Suprapubic skin (tissue), 4 donors: ENCODE data around the gene TRIM25. TPM values are rescaled to one million over a fixed set of nuclear protein-coding genes. Genes with fewer than 3 reads are reported as not detected.
A peak's percentile ranks its signal among the peaks of the same experiment; 100 is the strongest.

Experiments used
- DNase-seq, 2 donors: peaks; one replicate each; pipeline ENCODE4 v3.0.0-alpha.2; 2019; ENCODE audit warnings: low spot score in 2 of 2
- H3K27ac ChIP-seq: fragments of 200-600 bp; sonication (generic); one replicate; pipeline ENCODE4 v1.5.1; 2019
- H3K27me3 ChIP-seq: fragments of 200-600 bp; sonication (generic); one replicate; pipeline ENCODE4 v1.5.1; 2019
- H3K36me3 ChIP-seq: fragments of 200-600 bp; sonication (generic); one replicate; pipeline ENCODE4 v1.5.1; 2019
- H3K4me1 ChIP-seq: fragments of 200-600 bp; sonication (generic); one replicate; pipeline ENCODE4 v1.5.1; 2019
- H3K4me3 ChIP-seq: fragments of 200-600 bp; sonication (generic); one replicate; pipeline ENCODE4 v1.5.1; 2019; ENCODE audit warnings: mild to moderate bottlenecking
- H3K9me3 ChIP-seq: fragments of 200-600 bp; sonication (generic); one replicate; pipeline ENCODE4 v1.5.1; 2019
- CTCF ChIP-seq, 2 donors: fragments of 200-600 bp in 1 of 2; fragments of 450-650 bp in 1 of 2; sonication (generic) in 1 of 2; IDR thresholded peaks; one replicate each; pipeline ENCODE4 v1.5.1; 2016 to 2019; ENCODE audit warnings: antibody characterized with exemption in 2 of 2, mild to moderate bottlenecking in 1 of 2, moderate library complexity in 1 of 2
- EP300 ChIP-seq: sonication (generic); formaldehyde crosslinking; IDR thresholded peaks from one replicate; pipeline ENCODE4 v1.6.1; 2017; ENCODE audit warnings: antibody characterized with exemption
- POLR2A ChIP-seq, 2 donors: fragments of 450-650 bp; IDR thresholded peaks; one replicate each; pipeline ENCODE4 v1.6.1; 2017; ENCODE audit warnings: antibody characterized with exemption in 2 of 2, mild to moderate bottlenecking in 2 of 2, moderate library complexity in 2 of 2
- POLR2AphosphoS5 ChIP-seq, 3 donors: sonication (generic); formaldehyde crosslinking; IDR thresholded peaks; one replicate each; pipeline ENCODE4 v1.6.1; 2017; ENCODE audit warnings: antibody characterized with exemption in 3 of 3
- whole genome bisulfite sequencing: methylation state at CpG from one replicate; pipeline ENCODE4 v1.1.5; 2018; 5-methylcytosine and 5-hydroxymethylcytosine counted together
- total RNA-seq, 4 donors: library from RNA; depleted of rRNA; stranded (reverse); fragments of >200 nt; gene quantifications; one replicate each; pipeline ENCODE4 v1.1.0, GENCODE V29; 2016

TRIM25 gene
- total RNA-seq, 4 donors from 2014 or later = 39.2 to 175 (median 55.9) TPM

- Histone ChIP-seq H3K27ac (peak overlapping the region; percentile 90), H3K27me3 (no peaks in the 10 kb centered on the region), H3K4me1 (peaks cover 60% of the 10 kb centered on the region), H3K4me3 (peak overlapping the region; percentile 86), H3K36me3 (peaks cover 28% of the 10 kb centered on the region), H3K9me3 (no peaks in the 10 kb centered on the region)
- 57% methylated on average over 6 of the region's 7 CpGs for WGBS
- TF ChIP-seq POLR2AphosphoS5 (IDR thresholded peaks at IDR 0.05) (no peak), EP300 (no peak), POLR2A (IDR thresholded peaks at IDR 0.05) (no peak), CTCF (IDR thresholded peaks at IDR 0.05) (no peak)
- no peak for DNase-seq
Measured at GRCh38 chr17:56910509-56911235, 3.2 kb downstream of the TRIM25 start.

GRCh38 chr17:56909742-56910508 is 3.9 kb downstream of the TRIM25 start:
- TF ChIP-seq POLR2AphosphoS5 (IDR thresholded peaks at IDR 0.05) (peak in 2 of 3 donors; percentile 10 to 31), CTCF (IDR thresholded peaks at IDR 0.05) (no peak), POLR2A (IDR thresholded peaks at IDR 0.05) (no peak), EP300 (no peak)
- WGBS = 33% methylated on average over 6 of the region's 6 CpGs
- Histone ChIP-seq H3K36me3 (peaks cover 35% of the 10 kb centered on the region), H3K9me3 (no peaks in the 10 kb centered on the region), H3K4me1 (peaks cover 53% of the 10 kb centered on the region), H3K27me3 (no peaks in the 10 kb centered on the region), H3K27ac (peak overlapping the region; percentile 90), H3K4me3 (peak overlapping the region; percentile 86)
- DNase-seq = no peak

GRCh38 chr17:56908001-56908542 is 5.8 kb downstream of the TRIM25 start:
- Histone ChIP-seq H3K4me1 (peaks cover 49% of the 10 kb centered on the region), H3K9me3 (no peaks in the 10 kb centered on the region), H3K27me3 (no peaks in the 10 kb centered on the region), H3K27ac (no peak overlapping the region), H3K4me3 (no peak overlapping the region), H3K36me3 (peaks cover 54% of the 10 kb centered on the region)
- no peak for DNase-seq
- TF ChIP-seq EP300 = no peak
- TF ChIP-seq POLR2AphosphoS5 (IDR thresholded peaks at IDR 0.05) = no peak
- TF ChIP-seq POLR2A (IDR thresholded peaks at IDR 0.05) = no peak
- TF ChIP-seq CTCF (IDR thresholded peaks at IDR 0.05) = no peak
- 44% methylated on average over 9 of the region's 9 CpGs for WGBS

GRCh38 chr17:56903560-56903959 is 10.3 kb downstream of the TRIM25 start:
- no peak for DNase-seq
- Histone ChIP-seq H3K4me3 (no peak overlapping the region), H3K27ac (no peak overlapping the region), H3K27me3 (no peaks in the 10 kb centered on the region), H3K4me1 (peaks cover 6% of the 10 kb centered on the region), H3K36me3 (peaks cover 99% of the 10 kb centered on the region), H3K9me3 (no peaks in the 10 kb centered on the region)
- 87% methylated on average over 5 of the region's 5 CpGs for WGBS
- TF ChIP-seq CTCF (IDR thresholded peaks at IDR 0.05) = no peak
- TF ChIP-seq POLR2AphosphoS5 (IDR thresholded peaks at IDR 0.05) = no peak
- TF ChIP-seq POLR2A (IDR thresholded peaks at IDR 0.05) = no peak

- Histone ChIP-seq H3K4me1 (no peaks in the 10 kb centered on the region), H3K27ac (no peak overlapping the region), H3K4me3 (no peak overlapping the region), H3K27me3 (no peaks in the 10 kb centered on the region), H3K9me3 (no peaks in the 10 kb centered on the region), H3K36me3 (peaks cover 100% of the 10 kb centered on the region)
- WGBS = 84% methylated on average over 3 of the region's 4 CpGs
- TF ChIP-seq EP300 (no peak), POLR2A (IDR thresholded peaks at IDR 0.05) (no peak), CTCF (IDR thresholded peaks at IDR 0.05) (no peak), POLR2AphosphoS5 (IDR thresholded peaks at IDR 0.05) (no peak)
- DNase-seq = no peak
Measured at GRCh38 chr17:56902348-56902747, 11.5 kb downstream of the TRIM25 start.
